ENCODE results near the gene RBKS. TPM values are rescaled to one million over a fixed set of nuclear protein-coding genes. Genes with fewer than 3 reads are reported as not detected.
"Not testable (repeated sequence)": the region's sequence is repeated elsewhere in the genome, so short reads cannot be mapped to it uniquely, and the experiment has no call there.

RBKS gene
- total and polyA plus RNA-seq, 4 donors, result 3.5 to 5.0 (median 3.8) TPM

- H3K4me3 ChIP-seq (ENCODE audit: low read depth, low read length), result peak overlapping the region; percentile 17
- peaks cover 16% of the 10 kb centered on the region for H3K27me3 ChIP-seq (ENCODE audit: control insufficient read depth, insufficient read depth, low read length)
- no peaks in the 10 kb centered on the region for H3K9me3 ChIP-seq (ENCODE audit: control insufficient read depth, insufficient read depth, low read length)
- peaks cover 7% of the 10 kb centered on the region for H3K4me1 ChIP-seq (ENCODE audit: control insufficient read depth, insufficient read depth, low read length)
- H3K27ac ChIP-seq (ENCODE audit: low read depth, low read length), result no peak overlapping the region
- 19% methylated on average over 21 of the region's 29 CpGs for WGBS (ENCODE audit: insufficient coverage)
- no peaks in the 10 kb centered on the region for H3K36me3 ChIP-seq (ENCODE audit: control insufficient read depth, insufficient read depth, low read length)
- DNase-seq (ENCODE audit: low read depth in 4 of 6, low spot score in 6 of 6), result peak in 3 of 6 donors; percentile 24 to 85 (median 83)
Measured at GRCh38 chr2:27765621-27766286, 124.4 kb downstream of the RBKS start.

GRCh38 chr2:27764526-27764925 lies 125.7 kb downstream of the RBKS start:
- DNase-seq (ENCODE audit: low read depth in 4 of 6, low spot score in 6 of 6); H3K4me1 ChIP-seq (ENCODE audit: control insufficient read depth, insufficient read depth, low read length); H3K36me3 ChIP-seq (ENCODE audit: control insufficient read depth, insufficient read depth, low read length); H3K9me3 ChIP-seq (ENCODE audit: control insufficient read depth, insufficient read depth, low read length); H3K27ac ChIP-seq (ENCODE audit: low read depth, low read length); H3K4me3 ChIP-seq (ENCODE audit: low read depth, low read length): not testable (repeated sequence)
- peaks cover 16% of the 10 kb centered on the region for H3K27me3 ChIP-seq (ENCODE audit: control insufficient read depth, insufficient read depth, low read length)
- WGBS (ENCODE audit: insufficient coverage), result no CpG with 5 or more reads among the region's 3 CpGs

GRCh38 chr2:27763907-27764267 lies 126.3 kb downstream of the RBKS start:
- WGBS (ENCODE audit: insufficient coverage), result 100% methylated on average over 1 of the region's 7 CpGs
- Histone ChIP-seq H3K36me3 (ENCODE audit: control insufficient read depth, insufficient read depth, low read length) (no peaks in the 10 kb centered on the region), H3K27me3 (ENCODE audit: control insufficient read depth, insufficient read depth, low read length) (peaks cover 16% of the 10 kb centered on the region), H3K4me1 (ENCODE audit: control insufficient read depth, insufficient read depth, low read length) (peaks cover 7% of the 10 kb centered on the region), H3K4me3 (ENCODE audit: low read depth, low read length) (no peak overlapping the region), H3K9me3 (ENCODE audit: control insufficient read depth, insufficient read depth, low read length) (no peaks in the 10 kb centered on the region), H3K27ac (ENCODE audit: low read depth, low read length) (no peak overlapping the region)
- no peak for DNase-seq (ENCODE audit: low read depth in 4 of 6, low spot score in 6 of 6)

GRCh38 chr2:27762951-27763906 lies 127.0 kb downstream of the RBKS start:
- Histone ChIP-seq H3K9me3 (ENCODE audit: control insufficient read depth, insufficient read depth, low read length) (no peaks in the 10 kb centered on the region), H3K4me1 (ENCODE audit: control insufficient read depth, insufficient read depth, low read length) (peaks cover 7% of the 10 kb centered on the region), H3K27ac (ENCODE audit: low read depth, low read length) (no peak overlapping the region), H3K4me3 (ENCODE audit: low read depth, low read length) (no peak overlapping the region), H3K36me3 (ENCODE audit: control insufficient read depth, insufficient read depth, low read length) (no peaks in the 10 kb centered on the region), H3K27me3 (ENCODE audit: control insufficient read depth, insufficient read depth, low read length) (peaks cover 11% of the 10 kb centered on the region)
- DNase-seq (ENCODE audit: low read depth in 4 of 6, low spot score in 6 of 6), result no peak
- 85% methylated on average over 3 of the region's 3 CpGs for WGBS (ENCODE audit: insufficient coverage)

GRCh38 chr2:27756544-27757498 lies 133.4 kb downstream of the RBKS start:
- peak overlapping the region; percentile 48 for H3K27ac ChIP-seq (ENCODE audit: low read depth, low read length)
- no peak overlapping the region for H3K4me3 ChIP-seq (ENCODE audit: low read depth, low read length)
- WGBS (ENCODE audit: insufficient coverage), result no CpG with 5 or more reads among the region's 8 CpGs
- peak in 1 of 6 donors; percentile 57 for DNase-seq (ENCODE audit: low read depth in 4 of 6, low spot score in 6 of 6)
- no peaks in the 10 kb centered on the region for H3K9me3 ChIP-seq (ENCODE audit: control insufficient read depth, insufficient read depth, low read length)
- H3K36me3 ChIP-seq (ENCODE audit: control insufficient read depth, insufficient read depth, low read length), result no peaks in the 10 kb centered on the region
- no peaks in the 10 kb centered on the region for H3K27me3 ChIP-seq (ENCODE audit: control insufficient read depth, insufficient read depth, low read length)
- no peaks in the 10 kb centered on the region for H3K4me1 ChIP-seq (ENCODE audit: control insufficient read depth, insufficient read depth, low read length)

GRCh38 chr2:27756091-27756490 lies 134.1 kb downstream of the RBKS start:
- WGBS (ENCODE audit: insufficient coverage), result 100% methylated on average over 3 of the region's 3 CpGs
- Histone ChIP-seq H3K27ac (ENCODE audit: low read depth, low read length) (no peak overlapping the region), H3K4me1 (ENCODE audit: control insufficient read depth, insufficient read depth, low read length) (no peaks in the 10 kb centered on the region)

GRCh38 chr2:27754831-27755230 lies 135.4 kb downstream of the RBKS start:
- H3K27me3 ChIP-seq (ENCODE audit: control insufficient read depth, insufficient read depth, low read length), result no peaks in the 10 kb centered on the region
- no peaks in the 10 kb centered on the region for H3K9me3 ChIP-seq (ENCODE audit: control insufficient read depth, insufficient read depth, low read length)
- 71% methylated on average over 5 of the region's 5 CpGs for WGBS (ENCODE audit: insufficient coverage)
- no peak for DNase-seq (ENCODE audit: low read depth in 4 of 6, low spot score in 6 of 6)
- no peaks in the 10 kb centered on the region for H3K36me3 ChIP-seq (ENCODE audit: control insufficient read depth, insufficient read depth, low read length)
- H3K4me3 ChIP-seq (ENCODE audit: low read depth, low read length), result no peak overlapping the region
- H3K27ac ChIP-seq (ENCODE audit: low read depth, low read length), result no peak overlapping the region
- H3K4me1 ChIP-seq (ENCODE audit: control insufficient read depth, insufficient read depth, low read length), result no peaks in the 10 kb centered on the region

More at GRCh38 chr2:27756091-27756490, 134.1 kb downstream of the RBKS start:
- H3K4me3 ChIP-seq (ENCODE audit: low read depth, low read length), result no peak overlapping the region
- no peak for DNase-seq (ENCODE audit: low read depth in 4 of 6, low spot score in 6 of 6)
- H3K27me3 ChIP-seq (ENCODE audit: control insufficient read depth, insufficient read depth, low read length), result no peaks in the 10 kb centered on the region
- no peaks in the 10 kb centered on the region for H3K36me3 ChIP-seq (ENCODE audit: control insufficient read depth, insufficient read depth, low read length)
- H3K9me3 ChIP-seq (ENCODE audit: control insufficient read depth, insufficient read depth, low read length), result no peaks in the 10 kb centered on the region

GRCh38 chr2:27754138-27754588 lies 136.0 kb downstream of the RBKS start:
- Histone ChIP-seq H3K4me1 (ENCODE audit: control insufficient read depth, insufficient read depth, low read length) (no peaks in the 10 kb centered on the region), H3K27ac (ENCODE audit: low read depth, low read length) (no peak overlapping the region), H3K36me3 (ENCODE audit: control insufficient read depth, insufficient read depth, low read length) (no peaks in the 10 kb centered on the region), H3K27me3 (ENCODE audit: control insufficient read depth, insufficient read depth, low read length) (no peaks in the 10 kb centered on the region), H3K9me3 (ENCODE audit: control insufficient read depth, insufficient read depth, low read length) (no peaks in the 10 kb centered on the region), H3K4me3 (ENCODE audit: low read depth, low read length) (no peak overlapping the region)
- 0% methylated on average over 2 of the region's 4 CpGs for WGBS (ENCODE audit: insufficient coverage)
- peak in 2 of 6 donors; percentile 47 to 53 for DNase-seq (ENCODE audit: low read depth in 4 of 6, low spot score in 6 of 6)

All from spinal cord (tissue), 10 donors.